SK-N-SH treated with all-trans-retinoic acid at 6 μM for 48 hours (cell line): ENCODE measurements around the gene FOXA1.

ENCODE experiments used
- ATAC-seq: fragments of 200-7000 bp; cut with Tn5 transposase; 3 replicates; pipeline ENCODE4 v1.9.1; 2020; ENCODE audit warnings: mild to moderate bottlenecking, moderate library complexity
- ARNTL ChIP-seq: fragments of 450-650 bp; formaldehyde crosslinking; IDR thresholded peaks from 2 replicates; pipeline ENCODE4 v1.5.0; 2020; ENCODE audit warnings: low read depth, mild to moderate bottlenecking, moderate library complexity, borderline replicate concordance
- CSDC2 ChIP-seq: fragments of 250-450 bp; sonication (Bioruptor Pico); IDR thresholded peaks from 2 replicates; pipeline ENCODE4 v1.5.0; 2020; ENCODE audit warnings: mild to moderate bottlenecking, moderate library complexity
- ESRRG ChIP-seq: fragments of 250-450 bp; sonication (Bioruptor Pico); IDR thresholded peaks from 2 replicates; pipeline ENCODE4 v1.6.1; 2021; ENCODE audit warnings: mild to moderate bottlenecking
- GLIS3 ChIP-seq: fragments of 250-450 bp; sonication (Bioruptor Pico); IDR thresholded peaks from 2 replicates; pipeline ENCODE4 v1.5.0; 2020; ENCODE audit warnings: mild to moderate bottlenecking, moderate library complexity
- ISL1 ChIP-seq: fragments of 250-450 bp; sonication (Bioruptor Pico); IDR thresholded peaks from 2 replicates; pipeline ENCODE4 v2.1.2; 2022; ENCODE audit warnings: mild to moderate bottlenecking, moderate library complexity
- OSR1 ChIP-seq: fragments of 250-450 bp; sonication (Bioruptor Pico); IDR thresholded peaks from 2 replicates; pipeline ENCODE4 v1.8.0; 2022; ENCODE audit warnings: moderate library complexity, mild to moderate bottlenecking, inconsistent platforms
- PPARA ChIP-seq: fragments of 250-450 bp; sonication (Bioruptor Pico); IDR thresholded peaks from 2 replicates; pipeline ENCODE4 v1.5.0; 2020; ENCODE audit warnings: mild to moderate bottlenecking, borderline replicate concordance
- RARB ChIP-seq: fragments of 250-450 bp; sonication (Bioruptor Pico); IDR thresholded peaks from 2 replicates; pipeline ENCODE4 v1.8.0; 2021; ENCODE audit warnings: mild to moderate bottlenecking, moderate library complexity
- SNAI2 ChIP-seq: fragments of 250-450 bp; sonication (Bioruptor Pico); IDR thresholded peaks from 2 replicates; pipeline ENCODE4 v1.5.0; 2020; ENCODE audit warnings: mild to moderate bottlenecking, moderate library complexity
- TCF4 ChIP-seq: fragments of 250-450 bp; sonication (Bioruptor Pico); IDR thresholded peaks from 2 replicates; pipeline ENCODE4 v1.8.0; 2021; ENCODE audit warnings: mild to moderate bottlenecking, moderate library complexity, borderline replicate concordance
- TOX ChIP-seq: fragments of 250-450 bp; sonication (Bioruptor Pico); IDR thresholded peaks from 2 replicates; pipeline ENCODE4 v1.8.0; 2021; ENCODE audit warnings: mild to moderate bottlenecking, moderate library complexity, borderline replicate concordance
- ZC3H10 ChIP-seq: fragments of 250-450 bp; sonication (Bioruptor Pico); IDR thresholded peaks from 2 replicates; pipeline ENCODE4 v1.5.1; 2021; ENCODE audit warnings: mild to moderate bottlenecking, moderate library complexity
- ZFP3 ChIP-seq: fragments of 250-450 bp; sonication (Bioruptor Pico); IDR thresholded peaks from 2 replicates; pipeline ENCODE4 v1.5.0; 2020; ENCODE audit warnings: mild to moderate bottlenecking, moderate library complexity
- ZFP30 ChIP-seq: fragments of 450-650 bp; formaldehyde crosslinking; IDR thresholded peaks from 2 replicates; pipeline ENCODE4 v1.5.0; 2022; ENCODE audit warnings: mild to moderate bottlenecking, moderate library complexity
- ZNF565 ChIP-seq: fragments of 450-650 bp; formaldehyde crosslinking; conservative IDR thresholded peaks from 2 replicates; pipeline ENCODE4 v1.5.0; 2020; ENCODE audit warnings: low read depth, mild to moderate bottlenecking, moderate library complexity
- ZNF70 ChIP-seq: fragments of 450-650 bp; formaldehyde crosslinking; IDR thresholded peaks from 2 replicates; pipeline ENCODE4 v1.5.0; 2020; ENCODE audit warnings: mild to moderate bottlenecking, moderate library complexity
- ZNF8 ChIP-seq: fragments of 450-650 bp; formaldehyde crosslinking; IDR thresholded peaks from 2 replicates; pipeline ENCODE4 v1.5.0; 2020; ENCODE audit warnings: mild to moderate bottlenecking, moderate library complexity
- TF ChIP-seq, protein P1 (sequence below): fragments of 250-450 bp; sonication (Bioruptor Pico); IDR thresholded peaks from 2 replicates; pipeline ENCODE4 v1.5.1; 2020; ENCODE audit warnings: low read depth, mild to moderate bottlenecking, moderate library complexity
- TF ChIP-seq, protein P2 (sequence below): fragments of 250-450 bp; sonication (Bioruptor Pico); IDR thresholded peaks from 2 replicates; pipeline ENCODE4 v1.5.1; 2021; ENCODE audit warnings: mild to moderate bottlenecking, moderate library complexity
- TF ChIP-seq, protein P3 (sequence below): fragments of 250-450 bp; sonication (Bioruptor Pico); IDR thresholded peaks from 2 replicates; pipeline ENCODE4 v1.5.0; 2020; ENCODE audit warnings: mild to moderate bottlenecking, moderate library complexity
- TF ChIP-seq, protein P4 (sequence below): fragments of 250-450 bp; sonication (Bioruptor Pico); IDR thresholded peaks from 2 replicates; pipeline ENCODE4 v1.8.0; 2021; ENCODE audit warnings: low read depth, mild to moderate bottlenecking, moderate library complexity, borderline replicate concordance
- TF ChIP-seq, protein P5 (sequence below): fragments of 250-450 bp; sonication (Bioruptor Pico); IDR thresholded peaks from 2 replicates; pipeline ENCODE4 v1.8.0; 2020; ENCODE audit warnings: mild to moderate bottlenecking, moderate library complexity, borderline replicate concordance

FOXA1 gene

DNA sequence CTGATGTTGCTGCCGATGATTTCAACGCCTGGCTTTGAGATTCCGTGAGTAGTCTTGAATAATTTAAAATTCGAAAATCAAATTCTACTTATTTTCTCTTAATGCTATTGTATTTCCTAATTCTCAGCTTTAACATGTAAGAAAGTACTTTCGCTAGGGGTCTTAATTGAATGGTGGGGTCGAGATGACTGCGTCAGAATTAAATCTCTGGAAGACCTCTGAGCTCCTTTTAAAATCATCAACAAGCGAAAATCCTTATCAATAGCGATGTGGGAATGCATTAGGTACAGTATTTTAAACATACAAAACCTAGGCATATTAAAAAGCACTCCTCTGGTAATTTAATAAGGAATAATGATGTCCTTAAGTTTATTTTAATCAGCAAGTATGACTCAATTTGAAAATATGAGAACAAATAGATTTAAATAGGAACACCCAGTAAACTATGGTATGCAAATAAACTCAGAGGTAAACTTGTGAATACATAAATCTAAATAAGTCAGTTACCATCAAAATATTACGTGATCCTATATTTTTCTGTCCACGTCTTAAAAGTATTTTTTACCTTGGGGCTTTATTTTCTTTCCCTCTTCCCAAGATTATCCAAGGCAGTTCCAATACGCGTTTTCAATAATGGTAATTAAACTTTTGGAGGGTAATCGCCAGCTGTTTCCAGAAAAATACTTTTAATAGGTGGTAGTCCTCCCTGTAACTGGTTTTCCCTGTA lies 1.4 kb downstream of the FOXA1 start:
- TF ChIP-seq, protein P1, sequence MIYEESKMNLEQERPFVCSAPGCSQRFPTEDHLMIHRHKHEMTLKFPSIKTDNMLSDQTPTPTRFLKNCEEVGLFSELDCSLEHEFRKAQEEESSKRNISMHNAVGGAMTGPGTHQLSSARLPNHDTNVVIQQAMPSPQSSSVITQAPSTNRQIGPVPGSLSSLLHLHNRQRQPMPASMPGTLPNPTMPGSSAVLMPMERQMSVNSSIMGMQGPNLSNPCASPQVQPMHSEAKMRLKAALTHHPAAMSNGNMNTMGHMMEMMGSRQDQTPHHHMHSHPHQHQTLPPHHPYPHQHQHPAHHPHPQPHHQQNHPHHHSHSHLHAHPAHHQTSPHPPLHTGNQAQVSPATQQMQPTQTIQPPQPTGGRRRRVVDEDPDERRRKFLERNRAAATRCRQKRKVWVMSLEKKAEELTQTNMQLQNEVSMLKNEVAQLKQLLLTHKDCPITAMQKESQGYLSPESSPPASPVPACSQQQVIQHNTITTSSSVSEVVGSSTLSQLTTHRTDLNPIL (CRISPR knock-in tag), result no peak
- TF ChIP-seq, protein P2, sequence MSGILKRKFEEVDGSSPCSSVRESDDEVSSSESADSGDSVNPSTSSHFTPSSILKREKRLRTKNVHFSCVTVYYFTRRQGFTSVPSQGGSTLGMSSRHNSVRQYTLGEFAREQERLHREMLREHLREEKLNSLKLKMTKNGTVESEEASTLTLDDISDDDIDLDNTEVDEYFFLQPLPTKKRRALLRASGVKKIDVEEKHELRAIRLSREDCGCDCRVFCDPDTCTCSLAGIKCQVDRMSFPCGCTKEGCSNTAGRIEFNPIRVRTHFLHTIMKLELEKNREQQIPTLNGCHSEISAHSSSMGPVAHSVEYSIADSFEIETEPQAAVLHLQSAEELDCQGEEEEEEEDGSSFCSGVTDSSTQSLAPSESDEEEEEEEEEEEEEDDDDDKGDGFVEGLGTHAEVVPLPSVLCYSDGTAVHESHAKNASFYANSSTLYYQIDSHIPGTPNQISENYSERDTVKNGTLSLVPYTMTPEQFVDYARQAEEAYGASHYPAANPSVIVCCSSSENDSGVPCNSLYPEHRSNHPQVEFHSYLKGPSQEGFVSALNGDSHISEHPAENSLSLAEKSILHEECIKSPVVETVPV (CRISPR knock-in tag), result no peak
- TF ChIP-seq, protein P3, sequence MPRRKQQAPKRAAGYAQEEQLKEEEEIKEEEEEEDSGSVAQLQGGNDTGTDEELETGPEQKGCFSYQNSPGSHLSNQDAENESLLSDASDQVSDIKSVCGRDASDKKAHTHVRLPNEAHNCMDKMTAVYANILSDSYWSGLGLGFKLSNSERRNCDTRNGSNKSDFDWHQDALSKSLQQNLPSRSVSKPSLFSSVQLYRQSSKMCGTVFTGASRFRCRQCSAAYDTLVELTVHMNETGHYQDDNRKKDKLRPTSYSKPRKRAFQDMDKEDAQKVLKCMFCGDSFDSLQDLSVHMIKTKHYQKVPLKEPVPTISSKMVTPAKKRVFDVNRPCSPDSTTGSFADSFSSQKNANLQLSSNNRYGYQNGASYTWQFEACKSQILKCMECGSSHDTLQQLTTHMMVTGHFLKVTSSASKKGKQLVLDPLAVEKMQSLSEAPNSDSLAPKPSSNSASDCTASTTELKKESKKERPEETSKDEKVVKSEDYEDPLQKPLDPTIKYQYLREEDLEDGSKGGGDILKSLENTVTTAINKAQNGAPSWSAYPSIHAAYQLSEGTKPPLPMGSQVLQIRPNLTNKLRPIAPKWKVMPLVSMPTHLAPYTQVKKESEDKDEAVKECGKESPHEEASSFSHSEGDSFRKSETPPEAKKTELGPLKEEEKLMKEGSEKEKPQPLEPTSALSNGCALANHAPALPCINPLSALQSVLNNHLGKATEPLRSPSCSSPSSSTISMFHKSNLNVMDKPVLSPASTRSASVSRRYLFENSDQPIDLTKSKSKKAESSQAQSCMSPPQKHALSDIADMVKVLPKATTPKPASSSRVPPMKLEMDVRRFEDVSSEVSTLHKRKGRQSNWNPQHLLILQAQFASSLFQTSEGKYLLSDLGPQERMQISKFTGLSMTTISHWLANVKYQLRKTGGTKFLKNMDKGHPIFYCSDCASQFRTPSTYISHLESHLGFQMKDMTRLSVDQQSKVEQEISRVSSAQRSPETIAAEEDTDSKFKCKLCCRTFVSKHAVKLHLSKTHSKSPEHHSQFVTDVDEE (CRISPR knock-in tag), result no peak
- TF ChIP-seq ZNF70 (CRISPR knock-in tag) (no peak), ESRRG (no peak), ZFP3 (CRISPR knock-in tag) (no peak), ZC3H10 (no peak), CSDC2 (no peak), ZFP30 (no peak), OSR1 (no peak), ARNTL (CRISPR knock-in tag) (no peak), GLIS3 (CRISPR knock-in tag) (no peak), TOX (CRISPR knock-in tag) (no peak), PPARA (CRISPR knock-in tag) (no peak), RARB (CRISPR knock-in tag) (no peak), SNAI2 (no peak), ZNF8 (CRISPR knock-in tag) (no peak), ISL1 (CRISPR knock-in tag) (no peak)
- TF ChIP-seq, protein P4, sequence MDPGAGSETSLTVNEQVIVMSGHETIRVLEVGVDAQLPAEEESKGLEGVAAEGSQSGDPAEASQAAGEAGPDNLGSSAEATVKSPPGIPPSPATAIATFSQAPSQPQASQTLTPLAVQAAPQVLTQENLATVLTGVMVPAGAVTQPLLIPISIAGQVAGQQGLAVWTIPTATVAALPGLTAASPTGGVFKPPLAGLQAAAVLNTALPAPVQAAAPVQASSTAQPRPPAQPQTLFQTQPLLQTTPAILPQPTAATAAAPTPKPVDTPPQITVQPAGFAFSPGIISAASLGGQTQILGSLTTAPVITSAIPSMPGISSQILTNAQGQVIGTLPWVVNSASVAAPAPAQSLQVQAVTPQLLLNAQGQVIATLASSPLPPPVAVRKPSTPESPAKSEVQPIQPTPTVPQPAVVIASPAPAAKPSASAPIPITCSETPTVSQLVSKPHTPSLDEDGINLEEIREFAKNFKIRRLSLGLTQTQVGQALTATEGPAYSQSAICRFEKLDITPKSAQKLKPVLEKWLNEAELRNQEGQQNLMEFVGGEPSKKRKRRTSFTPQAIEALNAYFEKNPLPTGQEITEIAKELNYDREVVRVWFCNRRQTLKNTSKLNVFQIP (CRISPR knock-in tag), result no peak
- TF ChIP-seq, protein P5, sequence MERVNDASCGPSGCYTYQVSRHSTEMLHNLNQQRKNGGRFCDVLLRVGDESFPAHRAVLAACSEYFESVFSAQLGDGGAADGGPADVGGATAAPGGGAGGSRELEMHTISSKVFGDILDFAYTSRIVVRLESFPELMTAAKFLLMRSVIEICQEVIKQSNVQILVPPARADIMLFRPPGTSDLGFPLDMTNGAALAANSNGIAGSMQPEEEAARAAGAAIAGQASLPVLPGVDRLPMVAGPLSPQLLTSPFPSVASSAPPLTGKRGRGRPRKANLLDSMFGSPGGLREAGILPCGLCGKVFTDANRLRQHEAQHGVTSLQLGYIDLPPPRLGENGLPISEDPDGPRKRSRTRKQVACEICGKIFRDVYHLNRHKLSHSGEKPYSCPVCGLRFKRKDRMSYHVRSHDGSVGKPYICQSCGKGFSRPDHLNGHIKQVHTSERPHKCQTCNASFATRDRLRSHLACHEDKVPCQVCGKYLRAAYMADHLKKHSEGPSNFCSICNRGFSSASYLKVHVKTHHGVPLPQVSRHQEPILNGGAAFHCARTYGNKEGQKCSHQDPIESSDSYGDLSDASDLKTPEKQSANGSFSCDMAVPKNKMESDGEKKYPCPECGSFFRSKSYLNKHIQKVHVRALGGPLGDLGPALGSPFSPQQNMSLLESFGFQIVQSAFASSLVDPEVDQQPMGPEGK (CRISPR knock-in tag), result no peak
- no peak for ATAC-seq

DNA sequence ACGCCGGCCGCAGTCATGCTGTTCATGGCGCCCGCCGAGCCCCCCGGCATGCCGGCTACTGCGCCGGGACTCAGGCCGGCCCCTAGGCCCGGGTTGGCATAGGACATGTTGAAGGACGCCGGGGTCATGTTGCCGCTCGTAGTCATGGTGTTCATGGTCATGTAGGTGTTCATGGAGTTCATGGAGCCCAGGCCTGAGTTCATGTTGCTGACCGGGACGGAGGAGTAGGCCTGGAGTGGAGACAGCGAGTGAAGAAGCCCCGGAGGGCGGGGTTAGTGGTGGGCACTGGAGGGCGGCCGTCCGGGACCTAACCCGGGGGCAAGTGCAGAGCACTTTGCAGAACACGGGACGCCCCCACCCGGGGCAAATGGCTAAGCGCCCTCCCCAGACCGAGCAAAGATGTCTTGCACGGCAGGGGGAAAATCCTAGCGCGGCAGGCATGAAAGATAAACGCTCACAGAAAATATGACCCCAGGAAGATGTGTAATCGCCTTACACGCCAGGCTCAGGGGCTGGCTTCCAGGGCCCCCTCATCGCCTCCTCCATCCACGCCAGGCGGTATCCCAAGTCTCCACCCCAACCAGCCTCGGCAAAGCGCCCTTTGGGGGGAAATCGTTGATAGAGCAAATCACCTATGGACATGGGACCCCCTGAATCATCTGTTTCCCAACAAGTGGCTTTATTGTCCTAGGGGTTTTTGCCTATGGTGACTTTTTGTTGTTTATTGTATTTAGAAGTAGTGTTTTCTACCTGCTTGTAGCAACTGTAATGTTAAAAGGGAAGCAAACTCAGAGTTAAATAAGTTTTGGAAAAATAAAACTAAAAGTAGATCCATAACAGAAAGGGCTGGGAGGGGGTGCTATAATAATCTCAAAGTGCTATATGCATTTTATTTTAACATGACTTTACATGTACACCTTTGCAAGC lies 2.3 kb downstream of the FOXA1 start:
- no peak for ATAC-seq
- TF ChIP-seq ZFP30 (no peak), GLIS3 (CRISPR knock-in tag) (no peak), ISL1 (CRISPR knock-in tag) (no peak), ARNTL (CRISPR knock-in tag) (no peak), RARB (CRISPR knock-in tag) (no peak), ZFP3 (CRISPR knock-in tag) (no peak), SNAI2 (no peak), ZC3H10 (no peak), ZNF8 (CRISPR knock-in tag) (no peak), CSDC2 (no peak), OSR1 (no peak), ZNF565 (no peak), TCF4 (CRISPR knock-in tag) (no peak), ZNF70 (CRISPR knock-in tag) (no peak), TOX (CRISPR knock-in tag) (no peak)
- TF ChIP-seq, protein P2 (CRISPR knock-in tag), result no peak
- TF ChIP-seq, protein P5 (CRISPR knock-in tag), result no peak
